ENCODE results near the gene ST3GAL3. TPM values are rescaled to one million over a fixed set of nuclear protein-coding genes. Genes with fewer than 3 reads are reported as not detected.

Gene ST3GAL3
- total and polyA plus RNA-seq, 2 donors (not counting 3 experiments of a cell fraction or from before 2014, with no cell fraction given): 14.3 to 35.8 TPM

GRCh38 chr1:43867976-43868740 lies 160.8 kb downstream of the ST3GAL3 start:
- H3K27me3 ChIP-seq (ENCODE audit: control insufficient read depth in 2 of 2, insufficient read depth in 2 of 2, low read length in 2 of 2): no peaks in the 10 kb centered on the region
- H3K79me2 ChIP-seq (ENCODE audit: control insufficient read depth, insufficient read depth, low read length): no peaks in the 10 kb centered on the region
- no peaks in the 10 kb centered on the region for H4K20me1 ChIP-seq (replicated peaks; ENCODE audit: control insufficient read depth, extremely low read depth, insufficient read depth, low read length)
- H3K4me1 ChIP-seq (ENCODE audit: control insufficient read depth, extremely low read depth, insufficient read depth, low read length): no peaks in the 10 kb centered on the region
- H3K36me3 ChIP-seq (ENCODE audit: control insufficient read depth in 2 of 2, extremely low read depth in 1 of 2, insufficient read depth in 2 of 2, low read length in 2 of 2): no peaks in the 10 kb centered on the region
- H3K4me2 ChIP-seq (ENCODE audit: insufficient read depth, low read length): no peak overlapping the region
- POLR2A ChIA-PET: no interaction called here
- intact Hi-C loops (cut with micrococcal nuclease): no loop called here
- CTCF ChIA-PET: interaction anchor here (1.7 to 1.9 kb wide), 2 partner anchors 67 to 105 kb away, joined by 5 to 7 read pairs; no protein-coding TSS in a partner anchor
- dilution Hi-C loops (cut with MboI; ENCODE audit: extremely low pct_ligation_motif_present, low sequenced_read_pairs): no loop called here
- H2AFZ ChIP-seq (ENCODE audit: low read depth, low read length): no peak overlapping the region
- H3K4me3 ChIP-seq (replicated peaks in 1 of 3; ENCODE audit: insufficient read depth in 1 of 3, low read depth in 1 of 3, low read length in 3 of 3): no peak overlapping the region
- no peak overlapping the region for H3K9ac ChIP-seq (replicated peaks; ENCODE audit: extremely low read depth, insufficient read depth, low read length)
- TF ChIP-seq EZH2 (IDR thresholded peaks at IDR 0.05; ENCODE audit: borderline replicate concordance, low read depth, low read length, severe bottlenecking) (no peak), JUN (IDR thresholded peaks at IDR 0.05; ENCODE audit: borderline replicate concordance, insufficient read depth, insufficient read length, low read depth) (no peak), CTCF (IDR thresholded peaks at IDR 0.05; ENCODE audit: extremely low read depth in 1 of 2, insufficient read depth in 1 of 2, low read depth in 1 of 2, low read length in 2 of 2) (no peak), POLR2AphosphoS5 (IDR thresholded peaks at IDR 0.05; ENCODE audit: insufficient read depth, low read depth, low read length) (no peak), GATA2 (IDR thresholded peaks at IDR 0.05; ENCODE audit: insufficient read depth, insufficient read length, low read depth, low read length) (no peak), MAX (IDR thresholded peaks at IDR 0.05; ENCODE audit: insufficient read depth, insufficient read length) (no peak), MYC (IDR thresholded peaks at IDR 0.05; ENCODE audit: low read depth, low read length) (no peak), FOS (IDR thresholded peaks at IDR 0.05; ENCODE audit: borderline replicate concordance, insufficient read depth, low read length) (no peak), POLR2A (IDR thresholded peaks at IDR 0.05; ENCODE audit: low read depth, low read length) (no peak)
- no peak overlapping the region for H3K27ac ChIP-seq (ENCODE audit: insufficient read depth, low read depth, low read length)
- FAIRE-seq (no peak), DNase-seq (ENCODE audit: low read depth, low spot score) (no peak)
- H3K9me1 ChIP-seq (replicated peaks; ENCODE audit: control insufficient read depth, extremely low read depth, insufficient read depth, low read length): no peaks in the 10 kb centered on the region
- no peaks in the 10 kb centered on the region for H3K9me3 ChIP-seq (replicated peaks; ENCODE audit: control insufficient read depth, insufficient read depth, low read length)
- BruUV-seq (replicated peaks): no TSS peak
